ENCODE measurements around the gene TENT4A.

GRCh38 chr5:6750951-6751685, 37.9 kb downstream of the TENT4A start:
- TF ChIP-seq POLR2A (IDR thresholded peaks at IDR 0.05; ENCODE audit: low read depth, low read length) (no peak), POLR2AphosphoS5 (IDR thresholded peaks at IDR 0.05; ENCODE audit: low read depth, low read length) (no peak), TAF1 (IDR thresholded peaks at IDR 0.05; ENCODE audit: low read depth, low read length) (no peak), SPI1 (IDR thresholded peaks at IDR 0.05; ENCODE audit: low read depth, low read length) (no peak), POU2F2 (IDR thresholded peaks at IDR 0.05; ENCODE audit: low read depth, low read length) (no peak), PAX5 (IDR thresholded peaks at IDR 0.05; ENCODE audit: insufficient read depth, low read length, severe bottlenecking) (no peak)

Measured in GM12891 (cell line).